HG03571 (cell line): ENCODE results near the gene SGTA.

Experiments
- ATAC-seq: cut with Tn5 transposase; IDR thresholded peaks from one replicate; pipeline ENCODE4 v1.9.1; 2021; ENCODE audit not compliant: unreplicated experiment

Gene SGTA

GRCh38 chr19:2774083-2774679 lies 8.9 kb downstream of the SGTA start:
- no peak for ATAC-seq

- ATAC-seq = no peak
Observed at GRCh38 chr19:2771786-2772674, 11.0 kb downstream of the SGTA start.

DNA sequence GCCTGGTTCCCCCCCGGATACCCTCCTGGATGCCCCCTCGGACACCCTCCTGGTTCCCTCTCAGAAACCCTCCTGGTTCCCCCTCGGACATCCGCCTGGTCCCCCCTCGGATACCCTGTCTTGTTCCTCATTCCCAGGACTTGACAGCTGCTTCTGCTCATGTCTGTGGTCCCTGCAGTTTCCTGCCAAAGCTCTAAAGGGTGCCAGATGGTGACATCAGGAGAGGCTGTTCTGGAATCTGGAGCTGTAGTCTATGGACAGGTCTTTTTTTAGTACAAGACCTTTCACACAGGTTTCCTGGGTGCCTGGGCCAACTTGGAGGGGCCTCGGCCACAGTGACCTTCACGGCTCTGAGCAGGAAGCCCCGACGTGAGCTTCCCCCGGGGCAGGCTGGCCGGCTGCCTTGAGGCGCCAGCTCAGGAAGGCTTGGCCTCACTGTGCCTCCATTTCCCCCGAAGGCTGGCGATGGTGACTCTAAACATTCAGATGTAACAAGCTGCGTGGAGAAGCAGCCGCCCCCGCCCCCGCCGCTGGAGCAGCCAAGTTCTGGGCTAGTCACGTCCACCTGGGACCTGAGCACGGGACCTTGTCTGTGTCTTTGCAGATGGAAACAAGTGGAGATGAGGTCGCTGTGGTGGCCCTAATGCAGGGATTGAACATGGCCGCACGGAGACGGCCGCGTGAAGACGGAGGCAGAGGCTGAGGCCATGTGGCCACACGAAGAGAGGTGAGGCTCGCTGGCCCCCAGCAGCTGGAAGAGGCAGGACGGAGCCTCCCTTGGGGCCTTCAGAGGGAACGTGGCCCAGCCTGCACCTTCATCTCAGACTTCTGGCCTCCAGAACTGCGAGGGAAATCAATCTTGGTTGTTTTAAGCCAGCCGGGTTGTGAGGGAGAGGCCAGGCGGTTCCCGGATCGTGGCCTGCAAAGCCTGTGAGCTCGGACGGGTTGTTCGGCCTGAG lies 12.7 kb downstream of the SGTA start:
- no peak for ATAC-seq

DNA sequence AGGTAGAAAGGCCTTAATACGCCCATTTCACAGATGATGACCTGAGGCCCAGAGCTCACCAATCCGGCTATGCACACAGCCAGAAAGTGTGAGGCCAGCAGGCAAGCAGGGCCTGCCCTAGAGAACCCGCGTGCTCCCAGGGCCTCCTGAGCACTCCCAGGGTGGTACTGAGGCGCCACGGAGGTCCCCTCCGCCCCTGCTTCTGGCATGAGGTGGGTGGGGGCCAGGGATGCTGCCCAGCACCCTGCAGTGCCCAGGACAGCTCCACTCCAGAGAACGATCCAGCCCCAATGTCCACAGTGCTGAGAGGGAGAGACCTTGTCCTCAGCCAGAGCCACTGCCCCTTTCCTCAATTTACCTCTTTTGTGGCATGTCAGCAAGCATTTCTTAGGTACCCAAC lies 13.9 kb downstream of the SGTA start:
- no peak for ATAC-seq

DNA sequence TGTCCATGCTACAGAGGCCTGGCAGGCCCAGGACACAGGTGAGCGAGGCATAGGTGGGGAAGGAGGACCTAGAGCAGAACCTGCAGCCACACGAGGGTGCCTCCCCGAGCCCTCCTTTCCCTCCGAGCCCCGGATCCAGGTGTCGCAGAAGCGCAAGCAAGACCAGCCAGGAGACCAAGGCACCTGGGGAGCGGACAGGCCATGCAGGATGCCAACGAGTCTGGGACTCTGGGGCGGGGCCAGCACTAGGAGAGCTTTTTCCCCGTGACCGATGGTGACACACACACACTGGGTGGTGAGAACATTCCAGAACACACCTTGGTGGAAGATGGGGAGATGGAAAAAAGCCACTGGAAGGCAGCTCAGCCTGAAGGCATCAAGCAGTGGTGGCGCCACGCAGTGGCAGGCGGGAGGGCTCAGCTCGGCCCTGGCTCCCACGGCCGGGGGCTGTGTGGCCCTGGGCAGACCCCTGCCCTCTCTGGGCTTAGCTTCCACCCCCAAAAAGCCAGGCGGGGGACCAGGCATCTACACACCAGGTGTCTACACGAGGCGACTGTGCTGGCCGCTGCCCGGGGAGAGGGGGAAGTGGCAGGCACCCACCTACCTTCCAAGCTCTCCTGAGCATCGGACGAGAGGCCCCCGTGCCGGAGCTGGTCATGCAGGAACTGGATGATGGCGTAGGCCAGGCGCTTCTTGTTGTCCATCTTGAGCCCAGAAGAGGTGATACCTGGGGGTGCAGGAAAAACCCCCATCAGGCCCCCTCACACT lies 14.5 kb downstream of the SGTA start:
- ATAC-seq = no peak

- ATAC-seq = no peak
Observed at GRCh38 chr19:2767688-2768087, 15.4 kb downstream of the SGTA start.

- no peak for ATAC-seq
Observed at GRCh38 chr19:2766594-2767372, 16.3 kb downstream of the SGTA start.

DNA sequence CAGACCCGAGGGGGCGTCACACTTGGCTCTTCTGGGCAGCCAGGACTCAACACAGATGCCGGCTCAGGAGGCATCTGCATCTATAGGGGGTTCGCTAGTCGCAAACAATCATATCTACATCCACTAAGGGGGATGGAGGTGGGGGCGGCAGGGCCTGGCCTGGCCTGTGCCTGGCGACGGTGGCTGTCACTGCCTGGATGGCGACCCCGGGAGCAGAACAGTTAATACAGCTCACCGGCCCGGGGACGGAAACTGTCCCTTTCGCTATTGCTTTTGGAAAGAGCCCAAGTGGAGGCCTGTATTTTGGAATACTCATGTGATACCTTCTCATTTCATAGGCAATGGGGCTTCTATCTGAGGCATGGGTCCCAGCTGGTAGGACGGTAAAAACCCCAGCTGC lies 17.7 kb downstream of the SGTA start:
- ATAC-seq = no peak

- ATAC-seq = no peak
Observed at GRCh38 chr19:2764945-2765344, 18.1 kb downstream of the SGTA start.

GRCh38 chr19:2763687-2764086 lies 19.4 kb downstream of the SGTA start:
- ATAC-seq = no peak

GRCh38 chr19:2762783-2763496 lies 20.1 kb downstream of the SGTA start:
- ATAC-seq = no peak

DNA sequence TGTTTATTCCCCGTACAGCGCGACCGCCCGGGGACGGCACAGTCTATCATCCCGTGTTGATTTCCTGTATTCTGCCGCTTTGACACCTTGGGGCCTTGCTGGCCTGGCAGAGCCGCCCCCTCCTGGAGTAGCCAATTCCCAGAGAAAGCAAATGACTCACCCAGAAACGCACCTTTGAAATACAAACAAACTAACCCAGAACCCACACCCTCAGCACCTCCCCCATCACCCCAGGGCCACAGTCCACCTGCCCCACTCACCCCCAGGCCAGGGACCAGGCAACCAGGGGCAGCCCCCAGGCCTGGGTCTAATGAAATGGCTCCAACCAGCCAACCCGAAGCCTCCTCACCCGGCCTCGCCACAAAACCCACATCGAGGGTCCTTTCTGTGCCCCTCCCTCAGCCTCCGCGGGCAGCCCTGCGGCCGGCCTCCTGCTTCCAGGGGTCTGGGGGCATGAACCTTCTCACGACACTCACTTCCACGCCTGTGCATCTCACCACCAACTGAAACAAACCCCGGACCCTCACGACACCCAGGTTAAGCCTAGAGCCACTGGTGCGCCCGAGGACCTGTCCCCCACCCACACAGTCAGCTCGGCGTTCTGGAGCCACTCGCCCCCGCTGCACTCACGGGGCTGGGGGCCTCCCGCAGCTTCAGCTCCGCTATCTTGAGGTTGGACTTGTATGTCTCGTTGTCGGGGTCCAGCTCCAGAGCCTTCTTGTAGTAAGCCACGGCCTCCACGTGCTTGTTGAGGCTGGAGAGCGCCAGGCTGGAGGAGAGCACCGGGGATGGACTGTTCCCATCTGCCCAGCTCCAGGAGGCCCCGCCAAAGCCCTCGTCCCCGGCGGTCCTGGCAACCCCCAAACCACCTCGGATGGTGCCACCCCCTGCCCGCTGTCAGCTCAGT lies 20.9 kb downstream of the SGTA start:
- ATAC-seq = no peak

- no peak for ATAC-seq
Observed at GRCh38 chr19:2761309-2761677, 21.8 kb downstream of the SGTA start.

- no peak for ATAC-seq
Observed at GRCh38 chr19:2759965-2760364, 23.1 kb downstream of the SGTA start.

DNA sequence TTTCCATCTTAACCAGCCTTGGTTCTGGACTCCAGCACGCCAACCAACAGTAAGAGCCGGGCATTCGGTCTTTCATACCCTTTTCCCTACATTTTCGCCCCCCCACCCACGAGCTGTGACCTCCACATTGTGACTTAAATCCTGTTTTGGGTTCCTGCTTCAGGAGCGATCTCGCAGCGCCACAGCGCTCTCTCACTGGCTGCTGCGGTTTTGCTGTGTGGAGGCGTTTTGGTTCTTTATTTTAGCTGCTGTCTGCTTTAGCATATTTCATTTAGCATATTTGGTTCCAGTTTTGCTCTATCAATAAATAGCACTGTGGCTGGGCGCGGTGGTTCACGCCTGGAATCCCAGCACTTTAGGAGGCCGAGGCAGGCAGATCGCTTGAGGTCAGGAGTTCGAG lies 23.7 kb downstream of the SGTA start:
- ATAC-seq = no peak

- no peak for ATAC-seq
Observed at GRCh38 chr19:2758601-2759313, 24.3 kb downstream of the SGTA start.
